Testis (tissue), 3 donors: ENCODE data around the gene UGGT2. TPM values are rescaled to one million over a fixed set of nuclear protein-coding genes. Genes with fewer than 3 reads are reported as not detected.

ENCODE experiments used
- DNase-seq: peaks from one replicate; pipeline ENCODE4 v3.0.0-alpha.2; 2019
- H3K27ac ChIP-seq, 2 donors: fragments of 200-600 bp; sonication (generic); one replicate each; pipeline ENCODE4 v1.5.1; 2019
- H3K27me3 ChIP-seq: fragments of 200-600 bp; sonication (generic); one replicate; pipeline ENCODE4 v1.5.1; 2019
- H3K36me3 ChIP-seq: fragments of 200-600 bp; sonication (generic); one replicate; pipeline ENCODE4 v1.5.1; 2017; ENCODE audit warnings: low read depth; ENCODE audit errors: missing control alignments
- H3K4me1 ChIP-seq: fragments of 200-600 bp; sonication (generic); one replicate; pipeline ENCODE4 v1.5.1; 2019
- H3K4me3 ChIP-seq, 2 donors: fragments of 200-600 bp; sonication (generic); one replicate each; pipeline ENCODE4 v1.5.1; 2017 to 2019
- H3K9me3 ChIP-seq: fragments of 200-600 bp; sonication (generic); one replicate; pipeline ENCODE4 v1.5.1; 2017
- CTCF ChIP-seq, 3 experiments: fragments of 450-650 bp in 2 of 3; fragments of 200-600 bp in 1 of 3; sonication (generic) in 1 of 3; IDR thresholded peaks; one replicate each; pipeline ENCODE4 v1.5.1; 2016 to 2019; ENCODE audit warnings: antibody characterized with exemption in 3 of 3, mild to moderate bottlenecking in 2 of 3, moderate library complexity in 1 of 3
- POLR2A ChIP-seq: fragments of 450-650 bp; IDR thresholded peaks from one replicate; pipeline ENCODE4 v1.6.1; 2017; ENCODE audit warnings: antibody characterized with exemption, mild to moderate bottlenecking, moderate library complexity
- WGBS, 2 donors: methylation state at CpG; one replicate each; pipeline ENCODE4 v1.1.5; 2018; 5-methylcytosine and 5-hydroxymethylcytosine counted together
- intact Hi-C: fragments of 100-400 bp; cut with DNase I; formaldehyde crosslinking; loops from one replicate; pipeline ENCODE4 v1.15.1; 2023; ENCODE audit warnings: low total_unique reads
- polyA plus RNA-seq: library from polyadenylated mRNA; stranded (reverse); fragments of 350-450 nt; fragmentation: Illumina TruSeq; extraction: RNeasy Lipid Tissue Mini Kit (QIAGEN cat#74804); gene quantifications from one replicate; pipeline ENCODE4 v1.2.3, GENCODE V29; 2014; ENCODE audit warnings: low read depth, low replicate concordance; ENCODE audit not compliant: insufficient read depth
- total RNA-seq, 2 donors: library from RNA; depleted of rRNA; stranded (reverse); fragments of >200 nt; gene quantifications; one replicate each; pipeline ENCODE4 v1.2.3, GENCODE V29; 2016

UGGT2 gene
- total and polyA plus RNA-seq, 3 donors from 2014 or later: 24.6 to 62.6 (median 55.8) TPM

GRCh38 chr13:95921485-95921884, 131.7 kb downstream of the UGGT2 start:
- no peaks in the 10 kb centered on the region for H3K4me1 ChIP-seq
- no peak overlapping the region for H3K4me3 ChIP-seq
- H3K36me3 ChIP-seq: no peaks in the 10 kb centered on the region
- no peaks in the 10 kb centered on the region for H3K9me3 ChIP-seq
- intact Hi-C loops: no loop called here
- WGBS, 2 donors: 65 to 72% methylated on average over 2 of the region's 2 CpGs
- no peak overlapping the region for H3K27ac ChIP-seq
- TF ChIP-seq POLR2A: no peak
- TF ChIP-seq CTCF (IDR thresholded peaks at IDR 0.05): no peak
- DNase-seq: no peak
- H3K27me3 ChIP-seq: no peaks in the 10 kb centered on the region

- no peak for DNase-seq
- Histone ChIP-seq H3K27ac (no peak overlapping the region), H3K27me3 (no peaks in the 10 kb centered on the region), H3K4me3 (no peak overlapping the region), H3K9me3 (no peaks in the 10 kb centered on the region), H3K4me1 (no peaks in the 10 kb centered on the region), H3K36me3 (no peaks in the 10 kb centered on the region)
- WGBS, 2 donors: 64 to 66% methylated on average over 4 of the region's 4 CpGs
- no peak for TF ChIP-seq POLR2A
- TF ChIP-seq CTCF (IDR thresholded peaks at IDR 0.05): no peak
- intact Hi-C loops: no loop called here
These were observed 132.7 kb downstream of the UGGT2 start for GRCh38 chr13:95920485-95920884.

GRCh38 chr13:95918860-95919259, 134.3 kb downstream of the UGGT2 start:
- intact Hi-C loops: no loop called here
- WGBS, 2 donors: 91 to 99% methylated on average over 2 of the region's 2 CpGs
- TF ChIP-seq CTCF (IDR thresholded peaks at IDR 0.05) (no peak), POLR2A (no peak)

GRCh38 chr13:95914991-95915501, 138.2 kb downstream of the UGGT2 start:
- Histone ChIP-seq H3K9me3 (no peaks in the 10 kb centered on the region), H3K27ac (no peak overlapping the region), H3K27me3 (no peaks in the 10 kb centered on the region), H3K4me1 (no peaks in the 10 kb centered on the region), H3K36me3 (no peaks in the 10 kb centered on the region), H3K4me3 (no peak overlapping the region)
- intact Hi-C loops: no loop called here
- 98 to 99% methylated on average over 2 of the region's 2 CpGs for WGBS, 2 donors
- no peak for DNase-seq
- TF ChIP-seq CTCF (IDR thresholded peaks at IDR 0.05): no peak

More at GRCh38 chr13:95918860-95919259, 134.3 kb downstream of the UGGT2 start:
- Histone ChIP-seq H3K4me1 (no peaks in the 10 kb centered on the region), H3K36me3 (no peaks in the 10 kb centered on the region), H3K4me3 (no peak overlapping the region), H3K27ac (no peak overlapping the region), H3K9me3 (no peaks in the 10 kb centered on the region), H3K27me3 (no peaks in the 10 kb centered on the region)
- DNase-seq: no peak

GRCh38 chr13:95906999-95907398, 146.2 kb downstream of the UGGT2 start:
- 87 to 91% methylated on average over 10 to 12 of the region's 12 CpGs for WGBS, 2 donors
- Histone ChIP-seq H3K27ac (no peak overlapping the region), H3K36me3 (no peaks in the 10 kb centered on the region), H3K27me3 (no peaks in the 10 kb centered on the region), H3K4me3 (no peak overlapping the region), H3K9me3 (no peaks in the 10 kb centered on the region), H3K4me1 (no peaks in the 10 kb centered on the region)
- no peak for DNase-seq
- intact Hi-C loops: no loop called here
- TF ChIP-seq POLR2A (no peak), CTCF (IDR thresholded peaks at IDR 0.05) (no peak)
